ENCODE data around the gene SOX12. TPM values are rescaled to one million over a fixed set of nuclear protein-coding genes. Genes with fewer than 3 reads are reported as not detected.

SOX12 gene
- total RNA-seq, 1 experiment from 2014 or later, result 40.4 TPM

DNA sequence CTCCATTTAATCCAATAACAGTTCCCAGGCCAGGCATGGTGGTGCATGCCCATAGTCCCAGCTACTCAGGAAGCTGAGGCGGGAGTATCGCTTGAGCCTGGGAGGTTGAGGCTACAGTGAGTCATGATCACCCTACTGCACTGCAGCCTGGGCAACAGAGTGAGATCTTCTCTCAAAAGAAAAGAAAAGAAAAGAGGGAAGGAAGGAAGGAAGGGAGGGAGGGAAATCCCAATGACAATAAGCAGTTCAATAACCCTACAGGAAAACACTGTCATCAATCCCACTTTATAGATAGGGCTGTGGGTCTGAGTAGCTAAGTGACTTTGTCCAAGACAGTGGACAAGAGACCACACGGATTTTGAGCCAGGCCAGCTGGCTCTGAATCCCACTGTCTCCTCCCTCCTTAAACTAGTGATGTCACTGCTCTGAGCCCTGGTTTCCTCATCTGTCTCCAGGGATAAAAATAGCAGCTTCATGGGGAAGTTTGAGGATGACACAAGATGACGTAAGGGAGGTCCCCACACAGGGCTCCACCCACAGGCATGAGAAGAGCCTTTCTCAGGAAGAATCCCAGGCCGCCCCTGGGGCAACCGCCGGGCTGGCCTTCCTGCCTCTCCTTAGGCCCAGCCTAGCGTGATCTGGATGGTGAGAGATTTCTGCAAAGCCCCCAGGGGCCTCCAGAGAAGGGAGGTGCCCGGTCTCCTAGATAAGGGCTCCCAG, 48.0 kb downstream of the SOX12 start:
- peak; percentile 53 for ATAC-seq
- Histone ChIP-seq H3K9ac (ENCODE audit: low read length) (peak overlapping the region; percentile 21; the same call in 1 of the 2 replicates), H3K4me1 (ENCODE audit: control insufficient read depth in 1 of 2, insufficient read depth in 2 of 2, low read length in 2 of 2) (peaks cover 61 to 69% of the 10 kb centered on the region in 2 experiments), H3K9me2 (ENCODE audit: insufficient read depth) (no peaks in the 10 kb centered on the region), H2AFZ (ENCODE audit: low read depth, low read length, poor library complexity, severe bottlenecking) (peak overlapping the region; percentile 37), H3K79me2 (ENCODE audit: insufficient read depth, low read length) (no peaks in the 10 kb centered on the region), H3K4me3 (replicated peaks in 1 of 2; ENCODE audit: low read depth in 1 of 2, low read length in 2 of 2) (no peak overlapping the region), H3K27me3 (ENCODE audit: insufficient read depth, low read length) (no peaks in the 10 kb centered on the region), H3K4me2 (ENCODE audit: low read length) (peak overlapping the region; percentile 39), H3K36me3 (ENCODE audit: control insufficient read depth in 1 of 2, insufficient read depth in 2 of 2, low read length in 2 of 2) (no peaks in the 10 kb centered on the region), H4K20me1 (ENCODE audit: insufficient read depth) (no peaks in the 10 kb centered on the region), H3K27ac (ENCODE audit: low read depth, low read length) (peak overlapping the region; percentile 84), H3K9me3 (ENCODE audit: control insufficient read depth in 1 of 2, insufficient read depth in 1 of 2, low read depth in 1 of 2, low read length in 2 of 2) (no peaks in the 10 kb centered on the region)
- intact Hi-C loops (cut with micrococcal nuclease), result no loop called here
- ChIA-PET CTCF (interaction anchor here (0.6 to 1.5 kb wide), 5 partner anchors 11 to 58 kb away, joined by 3 to 5 read pairs (median 3); no protein-coding TSS in a partner anchor), POLR2A (interaction anchor here (1.1 to 29.0 kb wide), 6 partner anchors 6 to 170 kb away, joined by 3 to 779 read pairs (median 322); partner anchors contain the start of genes CSNK2A1, RBCK1, SOX12 and TRIB3), RAD21 (ENCODE audit: low non-redundant PET in 1 of 2, low total read pairs in 2 of 2, uncharacterized antibody in 2 of 2, unreplicated experiment in 2 of 2) (interaction anchor here (0.6 to 1.7 kb wide), 2 partner anchors 11 to 48 kb away, joined by 3 to 7 read pairs; no protein-coding TSS in a partner anchor)
- BruUV-seq (replicated peaks), result TSS peak; percentile 45
- peak; percentile 15; the same call in 1 of the 2 replicates for TF ChIP-seq ZFX (IDR thresholded peaks at IDR 0.05)
- no peak for TF ChIP-seq EGR1 (IDR thresholded peaks at IDR 0.05; ENCODE audit: low read depth)
- peak; percentile 43 for TF ChIP-seq POLR2AphosphoS5 (IDR thresholded peaks at IDR 0.05; ENCODE audit: low read depth, low read length)
- TF ChIP-seq EZH2phosphoT487 (IDR thresholded peaks at IDR 0.05; ENCODE audit: borderline replicate concordance), result no peak
- TF ChIP-seq ELF1 (IDR thresholded peaks at IDR 0.05; ENCODE audit: borderline replicate concordance, low read depth), result no peak
- TF ChIP-seq CBX3 (IDR thresholded peaks at IDR 0.05; ENCODE audit: low read depth), result no peak
- TF ChIP-seq, protein P1, sequence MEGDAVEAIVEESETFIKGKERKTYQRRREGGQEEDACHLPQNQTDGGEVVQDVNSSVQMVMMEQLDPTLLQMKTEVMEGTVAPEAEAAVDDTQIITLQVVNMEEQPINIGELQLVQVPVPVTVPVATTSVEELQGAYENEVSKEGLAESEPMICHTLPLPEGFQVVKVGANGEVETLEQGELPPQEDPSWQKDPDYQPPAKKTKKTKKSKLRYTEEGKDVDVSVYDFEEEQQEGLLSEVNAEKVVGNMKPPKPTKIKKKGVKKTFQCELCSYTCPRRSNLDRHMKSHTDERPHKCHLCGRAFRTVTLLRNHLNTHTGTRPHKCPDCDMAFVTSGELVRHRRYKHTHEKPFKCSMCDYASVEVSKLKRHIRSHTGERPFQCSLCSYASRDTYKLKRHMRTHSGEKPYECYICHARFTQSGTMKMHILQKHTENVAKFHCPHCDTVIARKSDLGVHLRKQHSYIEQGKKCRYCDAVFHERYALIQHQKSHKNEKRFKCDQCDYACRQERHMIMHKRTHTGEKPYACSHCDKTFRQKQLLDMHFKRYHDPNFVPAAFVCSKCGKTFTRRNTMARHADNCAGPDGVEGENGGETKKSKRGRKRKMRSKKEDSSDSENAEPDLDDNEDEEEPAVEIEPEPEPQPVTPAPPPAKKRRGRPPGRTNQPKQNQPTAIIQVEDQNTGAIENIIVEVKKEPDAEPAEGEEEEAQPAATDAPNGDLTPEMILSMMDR (IDR thresholded peaks at IDR 0.05 in 2 of 3, conservative IDR thresholded peaks at IDR 0.05 in 1 of 3; ENCODE audit: borderline replicate concordance in 1 of 3, insufficient read depth in 1 of 3, low read depth in 2 of 3, low read length in 2 of 3), result no peak
- peak; percentile 5 for TF ChIP-seq YY1 (IDR thresholded peaks at IDR 0.05; ENCODE audit: extremely low read depth, insufficient replicate concordance, low read depth, low read length)
- no peak for TF ChIP-seq EZH2 (IDR thresholded peaks at IDR 0.05)
- peak; percentile 73 for DNase-seq (ENCODE audit: low read depth, low spot score)

All from HCT116 (cell line).